Stimulated activated memory B cell treated with anti-CD40 and anti-IgM and Interleukin-4, amounts not matched to agents 10 μg/mL and 1 μg/mL and 100 μg/mL, for 72 hours (primary cell): Measurements from ENCODE around the gene SEC14L6.

Experiments used
- ATAC-seq: fragments of 150-1000 bp; cut with Tn5 transposase; 2 replicates; pipeline ENCODE4 v1.10.0; 2021
- H3K27ac Mint-ChIP-seq: one replicate; pipeline ENCODE4 v1.8.0; 2022; ENCODE audit warnings: mild to moderate bottlenecking, mixed read lengths
- H3K27me3 Mint-ChIP-seq: one replicate; pipeline ENCODE4 v1.8.0; 2022; ENCODE audit warnings: mixed read lengths
- H3K36me3 Mint-ChIP-seq: one replicate; pipeline ENCODE4 v1.8.0; 2022; ENCODE audit warnings: mixed read lengths
- H3K4me1 Mint-ChIP-seq: one replicate; pipeline ENCODE4 v1.8.0; 2022; ENCODE audit warnings: mixed read lengths
- H3K4me3 Mint-ChIP-seq: one replicate; pipeline ENCODE4 v1.8.0; 2022; ENCODE audit warnings: mild to moderate bottlenecking, moderate library complexity, mixed read lengths
- H3K9me3 Mint-ChIP-seq: one replicate; pipeline ENCODE4 v1.8.0; 2022; ENCODE audit warnings: mixed read lengths

Gene SEC14L6

DNA sequence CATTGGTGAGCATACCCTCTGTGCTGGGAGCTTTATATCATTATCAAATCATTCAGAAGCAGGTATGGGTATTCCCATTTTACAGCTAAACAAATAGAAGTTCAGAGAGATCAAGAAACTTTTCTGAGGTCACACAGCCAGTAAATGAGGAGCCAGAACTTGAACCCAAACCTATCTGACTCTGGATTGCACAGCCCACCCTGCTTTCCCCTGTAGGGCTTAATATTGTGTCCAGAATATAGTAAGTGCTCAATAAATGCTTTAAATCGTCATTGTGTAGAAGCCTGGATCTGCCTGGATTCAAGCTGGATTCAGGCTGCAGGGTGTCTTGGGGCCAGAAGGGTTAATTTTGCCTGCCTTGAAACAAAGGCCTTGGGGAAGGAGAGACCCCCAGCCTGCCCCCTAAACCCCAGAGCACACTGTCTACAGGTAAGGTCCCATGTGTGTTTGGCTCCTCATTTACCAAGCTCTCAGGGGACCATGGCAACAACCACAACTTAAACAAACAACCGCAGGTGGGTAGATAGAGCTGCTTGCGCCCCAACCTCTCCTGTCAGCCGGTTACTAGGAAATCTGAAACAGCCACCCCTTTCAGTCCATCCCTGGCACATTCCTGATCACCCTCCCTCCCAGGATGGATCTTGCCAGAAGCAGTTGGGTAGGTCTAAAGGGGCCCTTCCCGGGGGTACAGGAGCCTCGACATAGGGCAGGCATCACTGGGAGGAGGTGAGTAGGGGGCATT lies 71.7 kb downstream of the SEC14L6 start:
- ATAC-seq: no peak

GRCh38 chr22:30474121-30474520 lies 72.4 kb downstream of the SEC14L6 start:
- no peaks in the 10 kb centered on the region for H3K4me1 Mint-ChIP-seq
- H3K27me3 Mint-ChIP-seq: peaks cover 76% of the 10 kb centered on the region
- no peaks in the 10 kb centered on the region for H3K36me3 Mint-ChIP-seq
- H3K4me3 Mint-ChIP-seq: no peak overlapping the region
- no peak overlapping the region for H3K27ac Mint-ChIP-seq
- ATAC-seq: no peak
- no peaks in the 10 kb centered on the region for H3K9me3 Mint-ChIP-seq

More for the DNA sequence above, 71.7 kb downstream of the SEC14L6 start:
- Mint-ChIP-seq H3K4me1 (no peaks in the 10 kb centered on the region), H3K4me3 (no peak overlapping the region), H3K36me3 (no peaks in the 10 kb centered on the region), H3K27me3 (peaks cover 74% of the 10 kb centered on the region), H3K9me3 (no peaks in the 10 kb centered on the region), H3K27ac (no peak overlapping the region)

DNA sequence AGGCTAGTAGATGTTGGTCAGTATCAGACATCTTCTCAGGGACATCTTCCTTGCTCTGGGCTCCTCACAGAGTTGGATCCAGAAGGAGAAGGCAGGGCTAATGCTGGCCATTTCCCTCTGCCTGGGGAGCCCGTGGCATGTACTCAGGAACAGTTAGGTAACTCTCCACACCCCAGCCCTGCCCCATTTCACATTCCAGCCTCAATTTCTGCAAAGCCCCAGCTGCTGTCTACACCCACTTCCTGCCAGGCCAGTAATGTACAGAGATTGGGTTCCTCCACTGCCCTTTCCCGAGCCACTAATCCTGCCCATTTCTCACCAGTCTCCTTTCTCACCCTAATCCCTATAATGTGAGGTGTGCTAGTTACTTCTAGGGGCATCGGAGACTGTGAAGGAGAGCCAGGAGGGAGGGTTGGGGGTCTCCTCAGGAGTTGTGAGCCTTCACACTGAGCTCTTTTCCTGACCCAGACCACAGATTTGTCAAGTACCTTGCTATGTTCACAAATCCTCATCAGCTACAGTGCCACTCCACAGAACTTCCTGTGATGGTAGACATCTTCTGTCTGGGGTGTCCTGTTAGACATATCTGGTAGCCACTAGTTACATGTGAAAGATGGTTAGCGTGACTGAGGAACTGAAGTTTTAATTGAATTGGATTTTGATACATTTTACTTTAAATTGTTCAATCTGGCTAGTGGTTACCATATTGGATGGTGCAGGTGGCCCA lies 73.4 kb downstream of the SEC14L6 start:
- no peak overlapping the region for H3K4me3 Mint-ChIP-seq
- peaks cover 81% of the 10 kb centered on the region for H3K27me3 Mint-ChIP-seq
- H3K4me1 Mint-ChIP-seq: no peaks in the 10 kb centered on the region
- no peaks in the 10 kb centered on the region for H3K36me3 Mint-ChIP-seq
- no peak for ATAC-seq
- no peaks in the 10 kb centered on the region for H3K9me3 Mint-ChIP-seq
- H3K27ac Mint-ChIP-seq: no peak overlapping the region
